ENCODE measurements around the gene GXYLT1. TPM values are rescaled to one million over a fixed set of nuclear protein-coding genes. Genes with fewer than 3 reads are reported as not detected.
"Not testable (repeated sequence)": the region's sequence is repeated elsewhere in the genome, so short reads cannot be mapped to it uniquely, and the experiment has no call there.

Gene GXYLT1
- total RNA-seq, 1 experiment from 2014 or later: 16.1 TPM

GRCh38 chr12:42097971-42098370, 46.7 kb downstream of the GXYLT1 start:
- no peak for DNase-seq (ENCODE audit: low read depth)

- peak; percentile 72 for DNase-seq (ENCODE audit: low read depth)
Measured at GRCh38 chr12:42094277-42094676, 50.4 kb downstream of the GXYLT1 start.

DNA sequence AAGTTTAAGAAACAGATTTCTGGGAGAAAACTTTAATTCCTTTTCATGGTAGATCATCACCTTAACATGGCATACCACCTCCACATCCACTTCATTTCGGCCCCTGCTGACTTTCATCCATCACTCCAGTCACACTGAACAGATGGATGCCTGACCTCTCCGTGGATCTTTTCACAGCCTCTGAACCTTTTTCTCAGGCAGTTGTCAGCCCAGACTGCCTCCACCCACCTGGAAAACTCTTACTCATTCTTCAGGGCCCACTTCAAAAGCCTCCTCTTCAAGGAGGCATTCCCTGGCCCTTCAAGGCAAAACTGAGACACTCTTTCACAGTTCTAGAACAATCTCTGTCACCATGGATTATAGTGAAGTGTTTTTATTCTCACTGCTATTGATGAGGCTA, 52.9 kb downstream of the GXYLT1 start:
- DNase-seq (ENCODE audit: low read depth): no peak

DNA sequence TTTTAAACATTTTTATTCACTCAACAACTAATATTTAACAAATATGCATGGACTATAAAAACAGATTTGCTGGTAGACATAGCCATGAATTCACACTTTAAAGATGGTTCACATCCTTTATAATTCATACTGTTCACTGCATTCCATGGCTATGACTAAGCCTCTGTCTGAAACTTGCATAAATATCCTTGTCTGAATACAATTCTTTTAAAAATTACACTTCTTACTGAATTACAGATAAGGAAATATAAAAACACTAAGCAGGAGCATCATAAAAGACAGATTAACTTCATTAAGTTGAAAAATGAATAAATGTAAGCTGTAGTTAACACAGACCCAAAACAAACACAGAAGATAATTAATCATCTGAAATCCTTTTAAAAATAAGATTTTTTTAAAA, 53.8 kb downstream of the GXYLT1 start:
- DNase-seq (ENCODE audit: low read depth): peak; percentile 72

DNA sequence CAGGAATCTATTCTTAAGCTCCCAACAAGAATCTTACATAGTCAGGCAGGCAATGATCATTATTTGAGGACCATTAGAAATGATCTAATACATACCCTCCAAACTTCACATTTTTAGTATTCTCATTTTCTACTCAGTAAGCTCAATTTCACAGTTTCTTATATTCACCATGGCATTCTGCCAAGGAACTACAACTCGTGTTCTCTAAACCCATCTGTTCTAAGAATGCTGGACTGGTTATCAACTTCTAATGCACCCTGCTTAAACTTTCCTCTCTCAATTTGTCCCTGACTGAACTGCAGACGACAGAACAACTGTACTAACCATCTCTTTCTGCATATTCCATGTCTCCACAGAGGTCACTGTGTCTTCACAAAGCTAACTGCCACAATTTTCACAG, 58.6 kb downstream of the GXYLT1 start:
- no peak for DNase-seq (ENCODE audit: low read depth)

DNA sequence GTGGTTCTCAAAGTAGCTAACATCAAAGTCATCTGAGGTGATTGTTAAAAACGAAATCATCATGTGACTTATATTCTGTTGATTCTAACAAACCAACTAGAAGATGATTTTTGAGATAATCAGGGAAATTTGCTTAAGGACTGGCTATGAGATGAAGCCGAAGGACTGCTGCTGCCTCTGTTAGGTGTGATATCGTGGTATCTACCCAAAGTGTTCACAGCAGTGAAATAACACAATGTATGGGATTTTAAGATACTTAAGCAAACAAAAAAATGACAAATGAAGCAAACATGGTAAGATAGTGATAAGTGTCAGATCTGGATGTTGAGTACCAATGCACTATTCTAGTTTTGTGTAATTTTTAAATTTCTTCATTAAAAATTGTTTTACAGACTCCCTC, 59.1 kb downstream of the GXYLT1 start:
- DNase-seq (ENCODE audit: low read depth): no peak

GRCh38 chr12:42084522-42084921, 60.2 kb downstream of the GXYLT1 start:
- no peak for DNase-seq (ENCODE audit: low read depth)

DNA sequence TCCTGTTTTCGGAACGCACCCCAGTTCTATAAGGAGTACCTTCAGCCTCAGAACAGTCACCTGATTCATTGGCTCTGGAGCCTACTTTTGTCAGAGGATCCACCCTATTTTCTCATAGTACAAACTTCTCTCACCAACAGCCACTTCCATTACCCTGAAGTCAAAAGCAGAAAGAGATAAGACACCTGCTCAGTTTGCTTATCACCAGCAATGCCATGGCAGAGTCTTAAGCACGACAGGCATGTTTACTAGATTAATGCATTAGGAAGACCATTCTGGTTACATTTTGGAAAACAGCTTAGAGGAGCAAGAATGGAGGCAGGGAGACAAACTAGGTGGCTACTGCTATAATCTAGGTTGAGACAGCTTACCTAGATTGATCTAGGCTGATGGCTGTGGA, 67.7 kb downstream of the GXYLT1 start:
- no peak for DNase-seq (ENCODE audit: low read depth)

- DNase-seq (ENCODE audit: low read depth): no peak
Measured at GRCh38 chr12:42070036-42070435, 74.6 kb downstream of the GXYLT1 start.

- no peak for DNase-seq (ENCODE audit: low read depth)
Measured at GRCh38 chr12:42059127-42059526, 85.5 kb downstream of the GXYLT1 start.

DNA sequence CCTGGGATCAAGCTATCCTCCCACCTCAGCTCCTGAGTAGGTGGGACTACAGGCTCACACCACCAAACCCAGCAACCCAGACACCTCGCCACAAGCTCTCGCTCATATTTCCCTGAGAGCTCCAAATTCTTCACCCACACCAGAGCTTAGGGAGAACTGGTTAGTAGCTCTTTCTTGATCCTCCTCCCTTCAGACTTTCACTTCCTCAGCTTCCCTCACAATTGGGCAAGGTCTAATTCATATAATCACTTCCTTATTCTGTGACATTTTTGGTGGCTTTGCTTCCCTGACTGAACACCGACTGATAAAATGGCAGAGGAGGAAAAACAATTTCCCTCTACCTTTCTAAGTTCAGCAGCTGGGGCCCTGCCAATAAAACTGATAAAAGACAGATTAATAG, 88.5 kb downstream of the GXYLT1 start:
- DNase-seq (ENCODE audit: low read depth): no peak

- DNase-seq (ENCODE audit: low read depth): no peak
Measured at GRCh38 chr12:42053456-42053855, 91.2 kb downstream of the GXYLT1 start.

- not testable (repeated sequence) for DNase-seq (ENCODE audit: low read depth)
Measured at GRCh38 chr12:42048980-42049379, 95.7 kb downstream of the GXYLT1 start.

DNA sequence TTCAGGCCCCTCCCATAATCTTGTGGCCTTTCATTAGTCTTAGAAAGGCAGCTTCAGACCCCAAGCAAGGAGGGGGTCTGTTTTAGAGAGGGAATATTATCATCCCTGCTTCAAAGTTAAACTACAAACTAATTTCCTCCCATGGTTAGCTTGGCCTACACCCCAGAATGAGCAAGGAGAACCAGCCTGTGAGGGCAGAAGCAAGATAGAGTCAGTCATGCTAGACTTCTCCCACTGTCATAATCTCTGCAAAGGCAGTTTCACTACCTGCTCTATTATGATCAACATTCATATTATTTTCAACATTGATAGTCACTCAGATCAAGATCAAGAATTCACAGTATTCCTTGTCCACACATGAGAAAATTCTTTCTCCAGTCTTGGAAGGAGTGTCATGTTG, 105.1 kb downstream of the GXYLT1 start:
- DNase-seq (ENCODE audit: low read depth): no peak

GRCh38 chr12:42039176-42039575, 105.5 kb downstream of the GXYLT1 start:
- peak; percentile 83 for DNase-seq (ENCODE audit: low read depth)

- no peak for DNase-seq (ENCODE audit: low read depth)
Measured at GRCh38 chr12:42031847-42032564, 112.7 kb downstream of the GXYLT1 start.

Other genes starting within 250 kb of the GXYLT1 start
- gene YAF2, start 93.4 kb upstream of the GXYLT1 start, total RNA-seq (2014; rRNA removed; shearing (Covaris generic)): 17.9 and 21.6 TPM in 2 replicates
- 36.1 and 54.5 TPM in 2 replicates for gene ZCRB1, start 181.2 kb upstream of the GXYLT1 start, total RNA-seq (2014; rRNA removed; shearing (Covaris generic))
- 78.5 and 93.1 TPM in 2 replicates for gene PPHLN1, start 181.3 kb upstream of the GXYLT1 start, total RNA-seq (2014; rRNA removed; shearing (Covaris generic))